ENCODE data around the gene COX8A. TPM values are rescaled to one million over a fixed set of nuclear protein-coding genes. Genes with fewer than 3 reads are reported as not detected.

COX8A gene
- total RNA-seq, 1 experiment from 2014 or later, result 325 TPM

DNA sequence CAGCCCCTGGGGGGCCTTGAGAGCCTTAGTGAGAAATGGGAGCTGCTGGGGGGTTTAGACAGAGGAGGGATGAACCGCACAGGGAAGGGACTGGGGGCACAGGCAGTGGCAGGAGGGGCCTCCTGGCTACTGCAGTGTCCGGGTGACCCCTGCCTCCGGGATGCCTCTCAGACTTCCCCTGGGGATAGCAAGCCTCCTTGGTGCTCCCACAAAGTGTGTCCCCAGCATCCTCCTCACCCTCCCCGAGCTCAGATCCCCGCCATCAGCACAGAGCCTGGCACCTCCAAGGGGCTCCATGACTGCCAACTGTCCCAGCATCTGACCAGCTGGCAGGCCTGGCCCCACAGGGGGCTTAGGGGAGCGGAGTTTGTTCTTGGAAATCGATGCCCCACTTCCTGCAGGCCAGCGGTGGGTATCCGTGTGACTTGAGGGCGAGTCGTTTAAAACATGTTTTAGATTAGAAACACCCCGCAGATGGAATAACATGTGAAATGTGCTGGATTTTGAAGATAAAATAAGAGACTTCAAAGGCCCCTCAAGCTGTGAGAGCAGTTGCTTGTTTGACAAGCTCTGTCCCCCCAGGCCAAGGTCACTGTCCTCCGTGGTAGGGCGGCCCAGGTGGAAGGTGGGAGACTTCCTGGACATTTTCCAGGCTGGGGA, 47.8 kb downstream of the COX8A start:
- Mint-ChIP-seq H3K4me1 (ENCODE audit: low read depth, unreplicated experiment) (no peaks in the 10 kb centered on the region), H3K27ac (ENCODE audit: unreplicated experiment) (no peak overlapping the region), H3K4me3 (ENCODE audit: low read depth, unreplicated experiment) (no peak overlapping the region), H3K36me3 (ENCODE audit: insufficient read depth, unreplicated experiment) (peaks cover 10% of the 10 kb centered on the region), H3K9me3 (ENCODE audit: low read depth, unreplicated experiment) (no peaks in the 10 kb centered on the region), H3K27me3 (ENCODE audit: unreplicated experiment) (peaks cover 34% of the 10 kb centered on the region)
- no peak for DNase-seq
- TF ChIP-seq, protein P1, sequence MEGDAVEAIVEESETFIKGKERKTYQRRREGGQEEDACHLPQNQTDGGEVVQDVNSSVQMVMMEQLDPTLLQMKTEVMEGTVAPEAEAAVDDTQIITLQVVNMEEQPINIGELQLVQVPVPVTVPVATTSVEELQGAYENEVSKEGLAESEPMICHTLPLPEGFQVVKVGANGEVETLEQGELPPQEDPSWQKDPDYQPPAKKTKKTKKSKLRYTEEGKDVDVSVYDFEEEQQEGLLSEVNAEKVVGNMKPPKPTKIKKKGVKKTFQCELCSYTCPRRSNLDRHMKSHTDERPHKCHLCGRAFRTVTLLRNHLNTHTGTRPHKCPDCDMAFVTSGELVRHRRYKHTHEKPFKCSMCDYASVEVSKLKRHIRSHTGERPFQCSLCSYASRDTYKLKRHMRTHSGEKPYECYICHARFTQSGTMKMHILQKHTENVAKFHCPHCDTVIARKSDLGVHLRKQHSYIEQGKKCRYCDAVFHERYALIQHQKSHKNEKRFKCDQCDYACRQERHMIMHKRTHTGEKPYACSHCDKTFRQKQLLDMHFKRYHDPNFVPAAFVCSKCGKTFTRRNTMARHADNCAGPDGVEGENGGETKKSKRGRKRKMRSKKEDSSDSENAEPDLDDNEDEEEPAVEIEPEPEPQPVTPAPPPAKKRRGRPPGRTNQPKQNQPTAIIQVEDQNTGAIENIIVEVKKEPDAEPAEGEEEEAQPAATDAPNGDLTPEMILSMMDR (IDR thresholded peaks at IDR 0.05; ENCODE audit: unreplicated experiment), result no peak
- intact Hi-C loops (cut with micrococcal nuclease; ENCODE audit: unreplicated experiment), result no loop called here
- CTCF ChIA-PET, result interaction anchor here (0.6 kb wide), 1 partner anchor 134 kb away, joined by 3 read pairs; no protein-coding TSS in a partner anchor
- BruUV-seq (replicated peaks), result no TSS peak

DNA sequence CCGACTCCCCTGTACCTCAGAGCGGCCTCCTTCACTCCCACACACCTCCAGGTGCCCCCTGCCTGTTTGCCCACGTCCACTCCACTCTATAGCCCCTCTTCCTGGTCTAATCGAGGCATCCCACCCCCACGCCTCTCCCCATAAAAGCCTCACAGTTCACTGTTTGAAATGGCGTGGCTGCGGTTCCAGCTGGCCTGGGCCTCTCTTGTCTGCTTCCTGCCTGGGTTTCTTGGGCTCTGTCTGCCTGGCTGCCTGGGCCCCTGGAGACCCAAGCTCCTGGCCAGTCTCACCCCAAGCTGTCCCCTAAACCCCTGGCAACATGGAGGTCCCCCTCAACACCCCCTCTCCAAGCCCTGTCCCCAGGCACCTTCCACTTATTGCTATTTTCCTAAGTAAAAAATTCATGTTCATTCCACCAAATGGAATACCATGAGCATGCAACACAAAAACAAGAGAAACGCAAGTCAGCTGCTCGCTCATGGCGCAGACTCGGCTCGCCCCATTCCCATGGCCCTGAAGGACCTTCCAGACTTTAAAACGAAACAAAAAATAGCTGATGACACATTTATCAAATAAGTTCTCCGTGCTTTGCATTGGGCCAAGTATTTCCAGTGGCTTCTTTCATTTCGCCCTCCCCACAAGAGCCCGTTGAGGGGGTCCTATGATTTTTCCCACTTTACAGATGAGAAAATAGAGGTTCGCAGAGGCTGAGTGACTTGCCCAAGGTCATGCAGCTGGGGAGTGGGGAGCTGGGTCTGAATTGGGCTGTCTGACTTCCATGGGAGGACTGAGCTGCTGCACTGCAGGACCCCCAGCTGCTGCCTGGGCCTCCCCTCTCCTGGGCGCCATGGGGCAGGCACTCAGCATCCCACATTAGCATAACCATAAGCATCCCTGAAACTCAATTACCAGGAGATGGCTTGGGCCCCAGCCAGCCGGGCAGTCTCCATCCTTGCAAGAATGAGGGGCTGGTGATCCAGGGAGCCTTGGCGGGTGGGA, 49.6 kb downstream of the COX8A start:
- CTCF ChIA-PET, result no interaction called here
- no TSS peak for BruUV-seq (replicated peaks)

DNA sequence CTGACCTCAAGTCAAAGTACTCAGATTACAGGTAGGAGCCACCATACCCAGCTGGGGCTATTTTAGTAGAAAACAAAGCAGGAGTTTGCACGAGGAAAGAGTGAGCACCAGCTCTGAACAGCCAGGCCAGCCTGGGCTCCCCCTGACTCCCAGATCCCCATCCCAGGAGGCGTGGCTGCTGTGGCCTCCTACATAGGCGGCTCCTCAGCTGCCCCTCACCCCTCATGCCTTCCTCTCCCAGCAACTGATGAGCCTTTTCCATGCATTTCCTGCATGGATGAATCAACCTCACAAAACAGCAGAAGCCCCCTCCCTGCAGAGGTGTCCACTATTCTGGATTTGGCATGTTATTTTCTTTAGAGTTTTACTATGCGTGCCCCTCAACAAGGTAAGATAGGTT, 50.8 kb downstream of the COX8A start:
- Mint-ChIP-seq H3K36me3 (ENCODE audit: insufficient read depth, unreplicated experiment) (peaks cover 4% of the 10 kb centered on the region), H3K9me3 (ENCODE audit: low read depth, unreplicated experiment) (no peaks in the 10 kb centered on the region), H3K27ac (ENCODE audit: unreplicated experiment) (no peak overlapping the region), H3K4me1 (ENCODE audit: low read depth, unreplicated experiment) (no peaks in the 10 kb centered on the region), H3K4me3 (ENCODE audit: low read depth, unreplicated experiment) (no peak overlapping the region), H3K27me3 (ENCODE audit: unreplicated experiment) (peaks cover 46% of the 10 kb centered on the region)
- CTCF ChIA-PET, result no interaction called here
- no peak for DNase-seq
- intact Hi-C loops (cut with micrococcal nuclease; ENCODE audit: unreplicated experiment), result no loop called here
- TF ChIP-seq, protein P1 (IDR thresholded peaks at IDR 0.05; ENCODE audit: unreplicated experiment), result no peak
- BruUV-seq (replicated peaks), result no TSS peak

More for the DNA sequence above, 49.6 kb downstream of the COX8A start:
- intact Hi-C loops (cut with micrococcal nuclease; ENCODE audit: unreplicated experiment), result no loop called here
- Mint-ChIP-seq H3K4me3 (ENCODE audit: low read depth, unreplicated experiment) (no peak overlapping the region), H3K27ac (ENCODE audit: unreplicated experiment) (no peak overlapping the region), H3K9me3 (ENCODE audit: low read depth, unreplicated experiment) (no peaks in the 10 kb centered on the region), H3K4me1 (ENCODE audit: low read depth, unreplicated experiment) (no peaks in the 10 kb centered on the region), H3K27me3 (ENCODE audit: unreplicated experiment) (peaks cover 42% of the 10 kb centered on the region), H3K36me3 (ENCODE audit: insufficient read depth, unreplicated experiment) (peaks cover 10% of the 10 kb centered on the region)
- TF ChIP-seq, protein P1 (IDR thresholded peaks at IDR 0.05; ENCODE audit: unreplicated experiment), result no peak
- DNase-seq, result no peak

Other genes starting within 250 kb of the COX8A start
- 12.1 and 13.0 TPM in 2 replicates for gene ZFTA, start 205.8 kb upstream of the COX8A start, total RNA-seq (2022)
- gene SPINDOC, start 161.2 kb upstream of the COX8A start, total RNA-seq (2022), result 47.1 and 53.8 TPM in 2 replicates
- 63.1 and 71.2 TPM in 2 replicates for gene MARK2, start 135.5 kb upstream of the COX8A start, total RNA-seq (2022)
- gene RCOR2, start 57.5 kb upstream of the COX8A start, total RNA-seq (2022), result 0.26 and 0.37 TPM in 2 replicates
- gene NAA40, start 35.6 kb upstream of the COX8A start, total RNA-seq (2022), result 41.3 and 44.9 TPM in 2 replicates
- gene OTUB1, start 11.8 kb downstream of the COX8A start, total RNA-seq (2022), result 96.9 and 103 TPM in 2 replicates
- 0.09 and 0.10 TPM in 2 replicates for gene FLRT1, start 61.3 kb downstream of the COX8A start, total RNA-seq (2022)
- gene MACROD1, start 191.5 kb downstream of the COX8A start, total RNA-seq (2022), result 35.7 and 38.0 TPM in 2 replicates
- gene STIP1, start 211.6 kb downstream of the COX8A start, total RNA-seq (2022), result 344 and 391 TPM in 2 replicates
- 16.6 and 18.6 TPM in 2 replicates for gene FERMT3, start 232.1 kb downstream of the COX8A start, total RNA-seq (2022)

Measured in Calu3 (cell line).